ENCODE measurements around the gene TACC2.

TACC2 gene

DNA sequence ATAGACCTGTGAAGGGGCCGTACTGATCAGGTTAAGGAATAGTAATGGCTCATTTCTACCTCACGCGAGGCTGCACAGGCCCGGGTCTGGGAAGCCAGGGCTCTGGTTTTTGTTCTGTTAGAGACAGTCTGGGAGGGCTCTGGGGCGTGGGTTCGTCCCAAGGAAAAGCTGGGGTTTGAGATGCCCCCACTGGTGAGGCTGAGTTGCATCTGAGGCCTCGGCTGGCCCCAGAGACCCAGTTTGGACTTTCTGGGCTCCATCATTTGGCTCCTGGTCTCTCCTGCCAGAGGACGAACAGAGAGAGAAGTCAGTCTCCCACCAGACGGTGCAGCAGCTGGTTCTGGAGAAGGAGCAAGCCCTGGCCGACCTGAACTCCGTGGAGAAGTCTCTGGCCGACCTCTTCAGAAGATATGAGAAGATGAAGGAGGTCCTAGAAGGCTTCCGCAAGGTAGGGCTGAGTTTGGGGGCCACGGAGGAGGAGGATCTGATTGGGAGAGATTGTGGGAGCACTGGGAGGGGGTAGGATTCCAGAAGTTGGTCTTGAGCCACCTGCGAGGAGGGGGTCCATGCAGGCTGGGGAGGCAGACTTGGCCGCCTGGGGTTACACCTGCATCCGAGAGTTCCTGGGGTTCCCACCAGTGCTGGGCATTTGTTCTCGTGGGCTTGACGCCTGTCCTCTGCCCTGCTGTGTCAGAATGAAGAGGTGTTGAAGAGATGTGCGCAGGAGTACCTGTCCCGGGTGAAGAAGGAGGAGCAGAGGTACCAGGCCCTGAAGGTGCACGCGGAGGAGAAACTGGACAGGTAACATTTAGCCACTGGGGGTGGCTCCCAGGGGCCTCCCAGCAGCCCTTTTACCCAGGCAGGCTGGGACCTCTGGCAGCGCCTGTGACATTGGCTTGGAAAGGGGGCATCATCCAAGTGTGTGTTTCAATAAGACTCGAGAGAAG lies 259.7 kb downstream of the TACC2 start:
- no peak for DNase-seq (ENCODE audit: low spot score)

DNA sequence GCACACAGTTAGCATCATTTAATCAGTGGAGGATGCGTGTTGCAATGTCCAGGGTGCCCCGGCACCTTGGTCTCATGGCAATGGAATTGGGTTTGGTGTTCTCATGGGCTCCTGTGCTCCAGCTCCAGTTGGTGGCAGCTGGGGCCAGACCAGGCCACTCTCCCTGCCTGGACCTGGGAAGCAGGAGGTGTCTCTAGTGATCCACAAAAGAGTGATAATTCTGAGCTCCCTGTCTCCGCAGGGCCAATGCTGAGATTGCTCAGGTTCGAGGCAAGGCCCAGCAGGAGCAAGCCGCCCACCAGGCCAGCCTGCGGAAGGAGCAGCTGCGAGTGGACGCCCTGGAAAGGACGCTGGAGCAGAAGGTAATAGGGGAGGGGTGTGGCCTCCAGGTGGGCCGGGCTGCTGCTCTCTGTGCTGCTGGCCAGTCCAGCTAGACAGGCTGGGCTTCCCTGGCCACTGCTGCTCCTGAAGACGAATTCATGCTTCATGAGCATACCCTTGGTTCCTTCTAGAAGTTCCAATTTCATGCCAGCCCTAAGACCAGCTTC lies 260.4 kb downstream of the TACC2 start:
- DNase-seq (ENCODE audit: low spot score), result no peak

DNA sequence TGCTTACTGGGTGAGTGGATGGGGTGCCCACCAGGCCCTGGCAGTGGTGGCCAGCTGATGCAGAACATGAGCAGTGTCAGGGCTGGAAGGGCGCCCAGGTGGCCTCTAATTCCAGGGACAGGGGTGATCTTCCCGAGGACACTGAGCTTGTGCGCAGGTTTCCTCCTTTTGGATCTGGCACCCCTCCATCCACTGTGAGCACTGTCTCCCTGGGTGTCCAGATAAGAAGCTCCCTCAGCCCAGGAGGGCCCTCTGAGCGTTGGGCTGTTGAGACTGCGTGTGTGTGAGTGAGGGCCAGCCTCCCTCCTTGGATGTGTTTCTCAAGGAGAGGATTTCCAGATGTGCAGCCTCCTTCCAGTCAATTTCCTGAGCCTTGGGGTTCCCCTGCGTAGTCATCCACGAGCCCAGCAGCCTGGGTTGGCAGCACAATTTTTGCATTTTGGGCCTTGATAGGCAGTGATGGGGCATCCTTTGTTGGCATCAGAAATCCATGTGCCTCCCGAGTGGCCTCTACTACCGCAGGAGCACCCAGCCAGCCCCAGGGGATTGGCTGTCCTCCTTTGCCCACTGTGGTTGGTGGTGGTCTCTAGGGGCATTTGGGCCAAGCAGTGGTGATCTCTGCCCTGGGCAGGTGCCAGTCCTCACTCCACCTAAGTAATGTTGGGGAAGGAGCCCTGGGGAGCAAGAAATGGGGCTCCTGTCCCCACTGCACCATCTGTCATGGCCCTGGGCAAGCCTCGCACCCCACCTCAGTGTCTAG lies 261.2 kb downstream of the TACC2 start:
- no peak for DNase-seq (ENCODE audit: low spot score)

DNA sequence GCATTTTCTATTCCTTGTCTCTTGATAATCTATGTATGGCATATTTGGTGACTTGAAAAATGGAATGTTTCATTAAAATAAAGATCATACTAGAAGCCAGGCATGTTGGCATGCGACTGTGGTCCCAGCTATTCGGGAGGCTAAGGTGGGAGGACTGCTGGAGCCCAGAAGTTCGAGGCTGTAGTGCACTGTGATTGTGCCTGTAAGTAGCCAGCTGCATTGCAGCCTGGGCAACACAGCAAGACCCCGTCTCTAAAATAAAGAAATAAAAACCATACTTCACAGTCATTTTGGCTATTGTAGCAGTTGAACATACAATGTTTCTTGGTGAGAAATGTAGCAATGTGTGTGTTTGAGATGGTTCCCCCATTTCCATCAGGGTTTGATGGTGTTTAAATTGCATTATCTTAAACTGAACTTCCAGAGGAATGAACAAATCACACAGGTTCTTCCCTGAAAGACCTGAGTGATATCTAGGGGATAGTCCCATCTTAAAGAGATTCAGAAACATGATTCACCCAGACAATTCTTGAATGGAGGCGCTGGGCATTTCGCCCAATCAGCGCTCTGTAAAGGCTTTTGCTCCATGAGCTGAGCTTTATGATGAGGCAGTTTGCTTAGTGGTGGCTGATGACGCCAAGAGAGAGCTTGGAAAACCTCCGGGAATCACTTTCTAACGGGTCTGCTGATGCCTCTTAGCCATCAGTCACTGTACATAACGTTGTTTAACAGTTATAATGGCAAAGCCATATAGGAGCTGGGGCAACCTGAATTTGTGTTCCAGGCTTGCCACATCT lies 262.7 kb downstream of the TACC2 start:
- no peak for DNase-seq (ENCODE audit: low spot score)

DNA sequence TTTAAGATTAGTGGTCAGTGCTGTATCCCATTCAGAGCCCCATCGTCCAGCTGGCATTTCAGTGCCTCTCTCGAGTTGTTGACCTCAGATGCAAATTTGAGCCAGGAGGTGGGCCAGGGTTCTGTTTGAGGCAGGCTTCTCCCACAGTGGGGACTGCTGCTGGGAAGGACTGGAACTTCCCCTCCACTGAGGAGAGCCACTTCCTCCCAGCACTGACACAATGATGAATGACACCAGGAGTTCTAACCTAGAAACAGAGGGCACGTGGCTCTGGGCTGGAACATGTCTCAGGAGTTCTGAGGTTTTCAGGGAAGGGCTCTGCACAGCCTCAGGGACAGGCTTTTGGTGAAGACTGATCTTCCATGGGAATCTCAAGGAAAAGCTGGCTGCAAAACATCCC lies 263.8 kb downstream of the TACC2 start:
- no peak for DNase-seq (ENCODE audit: low spot score)

DNA sequence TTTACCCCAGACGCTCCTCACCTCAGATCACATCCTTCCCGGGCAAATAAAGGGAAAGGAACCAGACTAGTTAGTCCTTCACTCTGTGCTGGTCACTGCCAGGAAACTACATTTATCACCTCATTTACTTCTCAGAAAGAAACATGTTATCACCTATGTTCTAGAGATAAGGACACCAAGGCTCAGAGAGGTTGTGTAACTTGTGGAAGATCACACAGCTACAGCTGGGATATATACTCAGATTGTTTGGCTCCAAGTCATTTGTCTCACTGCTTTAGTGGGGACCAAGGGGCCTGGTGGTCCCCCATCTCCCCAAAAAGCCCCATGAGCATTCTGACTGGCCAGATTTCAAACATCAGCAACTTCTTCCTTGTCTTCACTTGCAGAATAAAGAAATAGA lies 264.6 kb downstream of the TACC2 start:
- no peak for DNase-seq (ENCODE audit: low spot score)

DNA sequence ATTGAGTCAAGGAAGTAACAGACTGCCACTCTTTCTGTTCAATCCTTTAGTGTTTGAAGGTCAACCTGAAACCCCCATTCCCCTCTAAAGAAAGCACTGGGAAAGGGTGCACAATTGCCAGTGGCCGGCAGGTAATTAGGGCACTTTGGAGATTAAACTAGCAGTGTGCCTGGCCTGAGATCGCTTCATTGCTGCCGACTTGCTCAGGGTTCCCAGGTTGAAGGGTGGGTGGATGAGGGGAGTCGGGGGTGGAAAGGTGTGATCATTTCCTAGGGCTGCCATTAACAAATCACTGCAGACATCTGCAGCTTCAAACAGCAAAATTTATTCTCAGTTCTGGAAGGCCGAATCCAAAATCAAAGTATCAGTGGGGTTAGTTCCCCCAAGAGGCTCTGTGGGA lies 265.9 kb downstream of the TACC2 start:
- no peak for DNase-seq (ENCODE audit: low spot score)

DNA sequence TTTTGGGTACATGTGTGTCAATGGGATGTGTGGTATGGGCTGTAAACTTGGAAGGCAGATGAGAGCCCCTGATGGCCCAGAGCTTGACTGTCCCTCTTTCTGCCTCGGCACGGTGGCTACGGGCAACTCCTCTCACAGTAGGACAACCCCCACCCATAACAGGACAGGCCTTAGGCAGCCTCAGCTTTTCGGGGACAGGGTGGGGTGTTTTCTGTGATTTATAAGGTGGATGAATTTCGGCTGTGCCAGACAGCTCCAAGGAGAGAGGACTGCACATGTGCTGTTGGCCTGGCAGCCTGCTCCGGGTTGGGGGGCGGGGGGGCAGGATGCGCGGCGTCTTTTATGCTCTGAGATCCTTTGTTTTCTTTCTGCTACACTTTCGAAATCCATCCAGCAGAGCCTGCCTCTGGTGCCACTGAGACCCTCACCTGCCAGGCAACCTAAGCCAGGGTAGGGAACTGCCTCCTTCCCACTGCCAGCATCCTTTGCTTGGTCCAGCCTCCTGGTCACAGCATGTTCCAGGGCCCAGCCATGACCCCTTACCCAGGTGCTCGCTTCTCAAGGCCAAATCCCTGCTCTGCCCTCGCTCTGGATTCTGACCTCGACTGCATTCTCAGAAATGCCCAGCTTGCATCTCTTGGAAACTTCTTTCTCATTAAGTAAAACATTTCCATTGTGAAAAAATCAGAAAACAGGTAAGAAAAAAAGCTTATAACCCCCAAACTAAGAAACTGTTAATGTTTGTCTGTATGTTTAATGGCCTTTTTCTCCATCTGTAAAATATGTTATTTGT lies 266.7 kb downstream of the TACC2 start:
- DNase-seq (ENCODE audit: low spot score), result no peak

DNA sequence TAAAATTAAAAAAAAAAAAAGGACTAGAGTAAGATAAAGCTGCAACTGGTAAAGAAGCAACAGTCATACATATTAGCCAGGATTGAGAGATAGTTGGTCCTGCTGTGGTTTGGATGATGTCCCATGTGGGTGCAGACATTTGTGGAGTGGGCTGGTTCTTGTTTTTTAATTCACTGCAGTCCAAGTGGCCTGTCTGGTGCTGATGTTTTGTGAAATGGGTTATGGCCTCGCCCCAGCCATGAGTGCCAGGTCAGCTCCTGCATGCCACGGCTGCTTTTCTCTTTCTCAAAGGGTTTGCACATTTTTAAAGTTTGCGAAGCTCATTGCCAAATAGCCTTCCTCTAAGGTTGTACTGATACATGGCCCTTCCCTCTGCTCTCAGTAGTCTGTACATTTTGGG lies 268.1 kb downstream of the TACC2 start:
- no peak for DNase-seq (ENCODE audit: low spot score)

DNA sequence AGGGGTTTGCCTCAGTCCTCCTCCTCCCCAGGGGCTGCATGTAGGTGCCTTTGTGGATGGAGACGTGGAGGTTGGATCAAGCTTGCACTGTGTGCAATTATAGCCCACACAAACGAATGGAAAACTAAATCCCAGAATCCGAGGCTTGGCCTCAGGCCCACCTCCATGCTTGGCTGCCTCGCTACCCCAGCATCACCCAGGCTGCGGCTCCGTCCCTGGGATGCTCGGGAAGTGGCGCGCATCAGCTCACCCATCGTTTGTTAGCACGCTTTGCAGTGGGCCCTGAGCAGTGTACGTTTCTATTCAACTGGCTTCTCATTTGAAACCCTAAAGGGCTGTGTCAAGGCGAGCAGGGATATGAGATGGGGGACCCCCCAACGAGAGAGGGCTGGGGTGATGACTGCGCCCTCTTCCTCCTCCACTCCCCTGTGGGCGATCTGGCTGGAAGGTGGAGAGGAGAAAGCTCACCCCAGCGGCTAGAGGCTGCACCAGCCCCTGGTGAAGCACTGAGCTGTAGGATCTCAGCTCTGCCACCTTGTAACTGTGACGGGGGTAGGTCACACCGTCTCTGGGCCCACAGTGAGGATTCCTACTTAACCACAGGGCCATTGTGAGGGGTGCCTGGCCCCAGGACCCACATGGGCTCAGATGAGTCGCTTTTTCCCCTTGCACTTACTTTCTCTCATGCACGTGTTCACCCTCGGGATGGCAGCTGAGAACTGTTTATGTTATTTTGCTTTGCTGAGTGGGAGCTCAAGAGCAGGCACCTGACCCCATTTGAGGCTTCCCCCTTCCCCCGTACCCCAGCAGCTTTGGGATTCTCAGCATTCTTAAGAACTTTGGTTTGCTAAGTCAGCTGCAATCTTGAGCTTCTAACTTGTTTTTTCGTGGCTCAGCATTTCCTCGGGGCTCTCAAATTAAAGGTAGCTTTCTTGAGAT lies 269.4 kb downstream of the TACC2 start:
- peak; percentile 65 for DNase-seq (ENCODE audit: low spot score)

DNA sequence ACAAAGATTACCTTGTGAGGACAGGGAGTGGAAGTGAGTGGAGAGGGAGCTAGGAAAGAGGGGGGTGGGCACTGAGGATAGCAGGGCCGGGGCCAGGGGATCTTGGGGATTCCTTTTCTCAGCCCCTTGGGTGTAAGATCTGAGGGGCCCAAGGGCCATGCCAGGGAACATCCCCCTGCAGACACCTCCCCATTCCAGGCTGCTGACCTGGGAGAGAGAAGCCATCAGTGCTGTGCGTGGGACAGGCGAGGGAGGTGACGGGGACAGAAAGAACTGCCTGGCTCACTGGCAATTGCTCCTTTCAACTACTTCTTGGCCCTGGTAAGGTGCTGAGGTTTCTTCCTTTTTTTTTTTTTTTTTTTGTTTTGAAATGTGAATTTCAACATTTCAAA lies 270.1 kb downstream of the TACC2 start:
- DNase-seq (ENCODE audit: low spot score), result no peak

DNA sequence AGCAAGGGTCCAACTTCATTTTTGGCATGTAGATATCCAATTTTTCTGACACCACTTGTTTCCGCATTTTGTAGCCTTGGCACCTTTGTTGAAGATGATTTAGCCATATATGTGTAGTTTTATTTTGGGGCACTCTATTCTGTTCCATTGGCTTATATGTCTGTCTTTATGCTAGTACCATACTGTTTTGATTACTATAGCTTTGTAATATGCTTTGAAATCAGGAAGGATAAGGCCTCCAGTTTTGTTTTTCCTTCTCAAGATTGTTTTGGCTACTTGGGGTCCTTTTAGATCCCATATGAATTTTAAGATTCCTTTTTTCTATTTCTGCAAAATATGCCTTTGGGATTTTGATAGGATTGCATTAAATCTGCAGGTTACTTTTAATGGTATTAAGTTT lies 272.6 kb downstream of the TACC2 start:
- no peak for DNase-seq (ENCODE audit: low spot score)

DNA sequence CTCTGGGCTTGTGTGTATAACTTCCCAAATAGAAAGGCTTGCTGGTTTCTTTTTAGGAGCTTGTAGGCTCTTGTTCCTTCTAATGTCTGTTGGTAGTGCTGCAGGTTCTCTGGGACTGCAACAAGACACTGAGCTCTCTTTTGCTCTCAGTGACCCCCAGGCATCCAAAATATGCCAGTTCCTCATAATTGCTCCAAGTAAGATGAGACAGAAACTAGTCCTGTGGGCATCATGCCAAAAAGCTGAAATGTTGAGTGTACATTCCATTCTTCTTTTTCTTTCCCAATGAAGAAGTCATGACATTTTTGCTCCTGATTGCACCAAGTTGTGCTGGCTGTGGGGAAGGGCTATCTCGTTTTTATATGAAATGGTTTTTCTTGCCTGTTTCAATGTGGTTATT lies 275.0 kb downstream of the TACC2 start:
- peak; percentile 77 for DNase-seq (ENCODE audit: low spot score)

DNA sequence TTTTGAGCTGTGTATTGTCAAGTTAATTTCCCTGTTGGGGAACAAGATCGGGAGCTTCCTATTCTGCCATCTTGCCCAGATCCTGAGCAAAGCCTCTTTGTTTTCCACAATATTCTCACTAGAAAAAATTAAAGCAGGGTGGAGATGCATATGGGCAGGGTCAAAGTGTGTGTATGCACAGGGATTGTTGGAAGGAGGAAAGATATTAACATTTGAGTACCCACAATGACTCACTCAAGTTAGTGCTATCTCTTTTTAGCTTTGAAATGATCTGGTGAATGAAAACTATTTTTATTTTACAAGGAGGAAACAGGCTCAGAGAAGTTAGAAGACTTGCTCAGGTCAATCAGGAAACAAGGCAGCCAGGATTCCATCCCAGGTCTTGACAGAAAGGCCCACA lies 275.5 kb downstream of the TACC2 start:
- DNase-seq (ENCODE audit: low spot score), result no peak

DNA sequence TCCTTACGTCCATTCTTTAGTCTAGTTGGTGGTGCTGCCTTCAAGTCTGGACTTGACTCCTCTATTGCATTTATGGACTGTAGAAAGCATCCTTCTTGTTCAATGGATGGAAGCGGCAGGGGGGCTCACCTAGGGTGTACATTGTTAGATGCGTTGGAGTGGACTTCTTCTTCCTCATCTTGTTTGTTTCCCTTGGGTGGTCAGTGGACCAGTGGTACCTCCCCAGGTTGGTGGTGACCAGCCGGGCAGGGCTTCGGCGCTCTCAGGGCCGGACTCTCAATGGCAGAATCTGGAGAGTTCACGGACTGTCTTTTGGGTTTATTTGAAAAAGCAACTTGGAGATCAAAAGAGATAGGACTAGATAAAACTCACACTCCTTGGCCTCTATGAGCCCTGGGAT lies 276.0 kb downstream of the TACC2 start:
- no peak for DNase-seq (ENCODE audit: low spot score)

DNA sequence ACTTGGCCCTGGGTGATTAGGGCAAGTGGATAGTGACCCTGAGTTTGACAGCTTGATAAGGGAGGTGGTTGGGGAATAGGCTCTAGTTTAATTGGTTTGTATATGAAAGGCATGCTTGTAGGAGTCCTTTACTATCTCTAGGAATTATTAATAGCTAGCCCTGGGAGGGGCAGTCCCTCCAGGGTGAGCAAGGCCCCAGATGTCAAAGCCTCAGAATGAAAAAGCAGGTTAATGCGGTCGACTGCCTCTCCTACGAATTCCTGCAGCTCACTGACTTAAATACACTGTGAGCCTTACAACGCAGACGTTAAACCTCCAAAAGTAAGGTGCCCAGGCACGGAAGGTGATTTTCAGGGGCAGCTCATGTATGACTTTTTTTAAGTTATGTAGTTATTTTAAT lies 276.9 kb downstream of the TACC2 start:
- no peak for DNase-seq (ENCODE audit: low spot score)

DNA sequence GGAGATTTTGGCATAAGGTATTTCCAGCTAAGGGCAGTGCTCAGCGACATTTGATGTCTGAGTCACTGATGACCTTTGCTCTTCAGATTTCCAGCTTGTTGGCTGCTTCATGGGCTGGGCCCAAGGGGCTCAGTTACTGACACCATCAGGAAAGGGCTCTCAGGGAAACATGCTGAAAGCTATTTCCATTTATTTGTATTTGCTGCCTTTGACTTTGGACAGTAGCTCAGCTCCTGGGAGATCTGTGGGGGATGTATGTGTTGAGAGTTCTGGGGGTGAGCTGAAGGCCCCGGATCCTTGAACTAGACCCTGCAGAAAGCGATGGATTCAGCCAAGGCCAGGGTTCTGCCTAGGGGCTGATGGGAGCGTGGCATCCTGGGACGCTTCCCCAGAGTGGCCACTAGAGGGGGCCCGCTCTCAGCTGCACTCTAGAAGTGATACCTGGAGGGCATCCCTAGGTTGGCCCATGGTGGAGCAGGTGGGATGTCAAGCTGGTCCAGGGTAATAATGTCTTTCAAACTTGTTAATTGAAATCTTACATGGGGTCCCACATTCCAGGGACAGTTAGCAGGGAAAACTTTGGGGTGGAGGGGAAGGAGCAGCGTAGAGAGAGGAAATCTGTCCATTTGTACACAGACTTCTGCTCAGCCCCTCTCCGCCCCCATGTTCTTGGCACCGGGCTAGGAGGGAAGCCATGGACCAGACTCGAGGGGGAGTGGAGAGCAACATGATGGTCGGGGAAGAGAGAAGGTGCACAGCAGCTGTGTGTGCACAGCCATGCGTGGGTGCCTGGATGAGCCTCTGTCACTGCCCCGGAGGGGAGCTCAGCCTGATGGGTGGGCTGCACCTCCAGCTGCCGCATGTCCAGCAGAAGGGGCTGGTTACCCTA lies 279.1 kb downstream of the TACC2 start:
- peak; percentile 77 for DNase-seq (ENCODE audit: low spot score)

DNA sequence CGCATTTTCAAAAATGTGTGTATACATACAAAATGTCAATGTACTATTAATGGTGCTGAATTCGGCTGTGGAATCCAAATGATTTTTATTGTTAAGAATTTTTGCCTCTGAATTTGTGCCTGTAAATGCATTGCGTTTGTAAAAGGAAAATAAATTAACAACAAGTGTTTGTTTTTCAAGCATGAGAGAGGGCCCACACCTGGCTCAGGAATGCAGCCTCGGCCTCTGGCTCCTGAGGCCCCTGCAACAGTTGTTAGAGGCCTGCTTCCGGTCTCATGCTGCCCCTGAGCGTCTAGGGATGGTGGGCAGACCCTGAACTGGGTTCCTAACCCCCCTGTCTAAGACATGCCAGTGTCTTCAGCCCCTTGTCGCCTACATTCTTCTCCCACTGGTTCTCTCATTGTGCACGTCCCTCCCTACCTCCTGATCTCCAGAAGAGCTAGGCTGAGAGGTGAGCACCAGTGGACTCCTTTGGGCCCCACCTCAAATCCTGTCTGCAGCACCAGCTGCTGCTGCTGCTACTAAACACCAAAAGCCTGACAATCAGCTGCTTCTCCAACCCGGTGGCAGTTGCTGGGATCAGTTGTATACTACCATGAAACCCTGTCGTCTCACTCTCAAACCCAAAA lies 280.2 kb downstream of the TACC2 start:
- no peak for DNase-seq (ENCODE audit: low spot score)

DNA sequence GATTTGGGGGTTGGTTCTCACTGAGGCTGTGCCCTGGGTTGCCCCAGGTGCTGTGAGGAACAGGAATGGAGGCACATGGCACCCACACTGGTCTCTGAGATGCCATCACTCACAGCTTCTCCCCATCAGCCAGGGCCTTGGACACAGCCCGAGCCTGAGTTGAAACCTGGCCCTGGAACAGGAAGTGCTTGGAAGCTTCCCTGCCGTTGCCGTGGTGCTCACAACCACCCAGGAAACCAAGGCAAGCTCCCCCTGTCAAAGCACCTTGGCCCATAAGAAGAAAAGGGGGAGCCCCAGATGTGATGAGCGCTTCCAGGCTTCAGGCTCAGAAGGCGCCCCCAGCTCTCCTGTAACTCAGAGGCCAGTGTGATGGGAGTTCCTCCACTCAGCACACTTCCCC lies 282.1 kb downstream of the TACC2 start, which contains the start of gene BTBD16:
Gene BTBD16, plus strand, starts transcription at position 221 of the 400 bp plus-strand sequence. CDS start 3,786 bp downstream, outside the sequence.
- no peak for DNase-seq (ENCODE audit: low spot score)
